ENCODE measurements around the gene PLPP6. TPM values are rescaled to one million over a fixed set of nuclear protein-coding genes. Genes with fewer than 3 reads are reported as not detected.

Gene PLPP6
- total RNA-seq (1 to 10 TPM; 6.2 to 6.9 TPM), polyA plus RNA-seq (1 to 10 TPM; 3.8 to 4.2 TPM)
- long read RNA-seq, donor 1, transcript PLPP6-201 (1 exons, 2,944 nt): major isoform, 18 of 18 reads
- long read RNA-seq, donor 1, partial matches to known transcripts: 0 of 18 reads
- long read RNA-seq, donor 1, other reads (novel, unspliced or antisense): 0 of 18 reads
- long read RNA-seq, donor 2, transcript PLPP6-201 (1 exons, 2,944 nt): major isoform, 5 of 5 reads
- long read RNA-seq, donor 2, partial matches to known transcripts: 0 of 5 reads
- long read RNA-seq, donor 2, other reads (novel, unspliced or antisense): 0 of 5 reads
- long read RNA-seq, donor 3, transcript PLPP6-201 (1 exons, 2,944 nt): major isoform, 12 of 12 reads
- long read RNA-seq, donor 3, partial matches to known transcripts: 0 of 12 reads
- long read RNA-seq, donor 3, other reads (novel, unspliced or antisense): 0 of 12 reads
- long read RNA-seq, donor 4, transcript PLPP6-201 (1 exons, 2,944 nt): major isoform, 6 of 6 reads
- long read RNA-seq, donor 4, partial matches to known transcripts: 0 of 6 reads
- long read RNA-seq, donor 4, other reads (novel, unspliced or antisense): 0 of 6 reads
- long read RNA-seq, donor 5, transcript PLPP6-201 (1 exons, 2,944 nt): major isoform, 15 of 15 reads
- long read RNA-seq, donor 5, partial matches to known transcripts: 0 of 15 reads
- long read RNA-seq, donor 5, other reads (novel, unspliced or antisense): 0 of 15 reads

DNA sequence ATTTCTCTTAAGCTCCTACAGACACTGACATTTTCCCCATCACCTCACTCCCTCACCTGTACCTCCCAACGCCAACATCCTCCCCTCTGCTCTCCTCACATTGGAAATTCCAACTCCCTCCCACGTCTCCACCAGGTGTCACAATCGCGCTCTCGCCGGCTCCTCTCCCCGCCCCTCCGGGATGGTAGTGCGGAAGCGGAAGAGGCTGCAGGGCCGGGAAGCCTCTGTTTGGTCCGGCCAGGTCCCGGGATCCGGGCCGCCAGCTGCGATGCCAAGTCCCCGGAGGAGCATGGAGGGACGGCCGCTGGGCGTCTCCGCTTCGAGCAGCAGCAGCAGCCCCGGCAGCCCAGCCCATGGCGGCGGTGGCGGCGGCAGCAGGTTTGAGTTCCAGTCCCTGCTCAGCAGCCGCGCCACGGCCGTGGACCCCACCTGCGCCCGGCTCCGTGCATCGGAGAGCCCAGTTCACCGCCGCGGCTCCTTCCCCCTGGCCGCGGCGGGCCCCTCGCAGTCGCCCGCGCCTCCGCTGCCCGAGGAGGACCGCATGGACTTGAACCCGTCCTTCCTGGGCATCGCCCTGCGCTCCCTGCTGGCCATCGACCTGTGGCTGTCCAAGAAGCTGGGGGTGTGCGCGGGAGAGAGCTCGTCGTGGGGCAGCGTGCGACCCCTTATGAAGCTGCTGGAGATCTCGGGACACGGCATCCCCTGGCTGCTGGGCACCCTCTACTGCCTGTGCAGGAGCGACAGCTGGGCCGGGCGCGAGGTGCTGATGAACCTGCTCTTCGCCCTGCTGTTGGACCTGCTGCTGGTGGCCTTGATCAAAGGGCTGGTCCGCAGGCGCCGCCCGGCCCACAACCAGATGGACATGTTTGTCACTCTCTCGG is at the start of gene PLPP6:
TSS of gene PLPP6 (plus strand) at position 187 of the 881 bp plus-strand sequence. CDS start at position 269, 82 bp downstream.
- DNase-seq: peak; percentile 85 to 90 (median 89)
- peak within 1 kb of the TSS; percentile 76 to 91 for H3K27ac ChIP-seq (ENCODE audit: low read depth in 1 of 2, low read length in 1 of 2)
- H3K4me1 ChIP-seq (ENCODE audit: control insufficient read depth in 5 of 5, insufficient read depth in 5 of 5, low read length in 5 of 5): peaks cover 7 to 33% (median 8%) of the 10 kb centered on the region in 5 donors
- H3K36me3 ChIP-seq (ENCODE audit: control insufficient read depth in 4 of 4, insufficient read depth in 4 of 4, low read length in 4 of 4): no peaks in the 10 kb centered on the region
- 3% methylated on average over 63 to 70 of the region's 70 CpGs for WGBS, 2 donors
- TF ChIP-seq CTCF (IDR thresholded peaks at IDR 0.05; ENCODE audit: control extremely low read depth, extremely low read depth): peak; percentile 65
- H3K9ac ChIP-seq (ENCODE audit: insufficient read depth in 1 of 2, low read length in 2 of 2): peak within 1 kb of the TSS; percentile 31 to 35
- no peaks in the 10 kb centered on the region for H3K9me3 ChIP-seq (ENCODE audit: control insufficient read depth in 4 of 4, insufficient read depth in 3 of 4, low read length in 3 of 4)
- H3K27me3 ChIP-seq (ENCODE audit: control insufficient read depth in 3 of 3, insufficient read depth in 3 of 3, low read length in 2 of 3): no peaks in the 10 kb centered on the region
- H3K4me3 ChIP-seq: peak within 1 kb of the TSS; percentile 72
- ATAC-seq (ENCODE audit: insufficient read depth, low FRiP score): peak; percentile 86

DNA sequence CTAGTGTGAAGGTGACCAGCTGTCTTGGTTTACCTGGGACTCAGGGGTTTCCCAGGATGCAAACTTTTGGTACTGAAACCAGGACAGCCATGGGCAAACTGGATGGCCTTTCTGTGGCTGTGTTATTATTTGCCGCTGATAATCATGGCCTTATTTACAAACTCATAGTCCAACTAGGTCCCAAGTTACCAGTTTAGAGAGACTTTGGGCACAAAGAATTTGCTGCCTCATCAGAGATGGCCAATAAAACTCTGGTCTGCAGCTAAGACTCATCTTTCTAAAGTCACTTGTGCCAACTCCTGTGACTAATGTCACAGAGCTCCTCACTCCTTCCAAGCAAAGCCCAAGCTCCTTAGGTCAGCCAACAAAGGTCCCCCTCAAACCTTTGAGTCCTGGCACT is 47.5 kb upstream of the PLPP6 start:
- no peaks in the 10 kb centered on the region for H3K27me3 ChIP-seq (ENCODE audit: control insufficient read depth in 3 of 3, insufficient read depth in 3 of 3, low read length in 2 of 3)
- H3K9ac ChIP-seq (ENCODE audit: insufficient read depth in 1 of 2, low read length in 2 of 2): no peak overlapping the region
- no peaks in the 10 kb centered on the region for H3K4me1 ChIP-seq (ENCODE audit: control insufficient read depth in 5 of 5, insufficient read depth in 5 of 5, low read length in 5 of 5)
- DNase-seq (no peak), ATAC-seq (ENCODE audit: insufficient read depth, low FRiP score) (no peak)
- 100% methylated on average over 1 of the region's 1 CpG for WGBS, 2 donors
- H3K4me3 ChIP-seq: no peak overlapping the region
- no peak overlapping the region for H3K27ac ChIP-seq (ENCODE audit: low read depth in 1 of 2, low read length in 1 of 2)
- no peak for TF ChIP-seq CTCF (IDR thresholded peaks at IDR 0.05; ENCODE audit: control extremely low read depth, extremely low read depth)
- H3K36me3 ChIP-seq (ENCODE audit: control insufficient read depth in 4 of 4, insufficient read depth in 4 of 4, low read length in 4 of 4): peaks cover 0 to 2% (median 0%) of the 10 kb centered on the region in 4 donors
- no peaks in the 10 kb centered on the region for H3K9me3 ChIP-seq (ENCODE audit: control insufficient read depth in 4 of 4, insufficient read depth in 3 of 4, low read length in 3 of 4)

DNA sequence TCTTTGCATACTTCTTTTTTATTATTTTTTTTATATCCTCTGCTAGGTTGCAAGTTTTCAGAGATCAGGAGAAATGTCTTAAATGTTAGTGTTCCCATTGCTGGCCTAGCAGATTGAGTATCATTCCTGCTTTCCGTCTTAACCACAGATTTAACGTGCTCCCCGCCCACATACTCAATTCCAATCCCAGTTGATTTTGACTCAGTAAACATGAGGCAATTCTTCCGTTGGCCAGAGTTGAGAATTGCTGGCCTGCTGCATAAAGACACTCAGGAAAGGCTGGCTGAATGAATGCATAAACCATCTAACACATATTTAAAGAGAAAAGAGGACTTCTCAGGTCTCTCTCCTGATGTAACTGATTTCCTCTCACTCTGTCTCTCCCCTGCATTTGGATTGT is 46.8 kb upstream of the PLPP6 start:
- Histone ChIP-seq H3K27me3 (ENCODE audit: control insufficient read depth in 3 of 3, insufficient read depth in 3 of 3, low read length in 2 of 3) (no peaks in the 10 kb centered on the region), H3K4me1 (ENCODE audit: control insufficient read depth in 5 of 5, insufficient read depth in 5 of 5, low read length in 5 of 5) (no peaks in the 10 kb centered on the region), H3K36me3 (ENCODE audit: control insufficient read depth in 4 of 4, insufficient read depth in 4 of 4, low read length in 4 of 4) (peaks cover 0 to 2% (median 0%) of the 10 kb centered on the region in 4 donors), H3K9ac (ENCODE audit: insufficient read depth in 1 of 2, low read length in 2 of 2) (no peak overlapping the region), H3K27ac (ENCODE audit: low read depth in 1 of 2, low read length in 1 of 2) (no peak overlapping the region), H3K4me3 (no peak overlapping the region), H3K9me3 (ENCODE audit: control insufficient read depth in 4 of 4, insufficient read depth in 3 of 4, low read length in 3 of 4) (no peaks in the 10 kb centered on the region)
- TF ChIP-seq CTCF (IDR thresholded peaks at IDR 0.05; ENCODE audit: control extremely low read depth, extremely low read depth): no peak
- WGBS, 2 donors: 71 to 81% methylated on average over 4 of the region's 4 CpGs
- DNase-seq: no peak
- ATAC-seq (ENCODE audit: insufficient read depth, low FRiP score): no peak

All from lung (tissue), 16 donors.